Measurements from ENCODE around the gene TRIM26.

The TRIM26 gene

DNA sequence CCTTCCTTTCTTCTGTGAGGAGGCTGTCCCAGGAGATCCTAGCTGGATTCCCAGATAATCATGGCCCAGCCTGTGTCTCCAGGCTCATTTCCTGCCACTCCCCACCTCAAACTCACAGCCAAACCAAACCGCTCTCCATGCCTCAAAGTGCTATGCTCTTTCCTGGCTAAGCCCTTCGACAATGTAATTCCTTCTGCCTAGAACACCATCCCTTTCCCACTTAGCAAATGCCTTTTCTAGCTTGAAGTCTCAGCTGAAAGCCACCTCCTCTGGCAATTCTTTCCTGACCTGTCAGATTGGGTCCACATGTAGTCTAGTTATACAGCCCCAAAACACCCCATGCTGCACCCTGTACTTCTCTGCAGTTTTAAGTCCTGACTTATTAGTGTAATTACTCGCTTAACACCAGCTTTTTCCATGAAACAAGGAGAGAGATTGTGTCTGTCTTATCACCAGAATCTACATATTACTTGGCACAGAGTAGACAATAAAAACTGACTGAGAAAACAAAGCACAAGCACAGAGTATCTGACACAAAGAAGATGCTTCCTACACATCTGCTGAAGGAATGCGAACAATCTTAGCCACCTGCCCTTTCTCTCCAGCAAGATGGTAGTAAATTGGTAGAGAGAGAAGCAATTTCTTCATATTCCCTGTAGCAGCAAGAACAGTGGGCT, 5.4 kb downstream of the TRIM26 start:
- FAIRE-seq = no peak

DNA sequence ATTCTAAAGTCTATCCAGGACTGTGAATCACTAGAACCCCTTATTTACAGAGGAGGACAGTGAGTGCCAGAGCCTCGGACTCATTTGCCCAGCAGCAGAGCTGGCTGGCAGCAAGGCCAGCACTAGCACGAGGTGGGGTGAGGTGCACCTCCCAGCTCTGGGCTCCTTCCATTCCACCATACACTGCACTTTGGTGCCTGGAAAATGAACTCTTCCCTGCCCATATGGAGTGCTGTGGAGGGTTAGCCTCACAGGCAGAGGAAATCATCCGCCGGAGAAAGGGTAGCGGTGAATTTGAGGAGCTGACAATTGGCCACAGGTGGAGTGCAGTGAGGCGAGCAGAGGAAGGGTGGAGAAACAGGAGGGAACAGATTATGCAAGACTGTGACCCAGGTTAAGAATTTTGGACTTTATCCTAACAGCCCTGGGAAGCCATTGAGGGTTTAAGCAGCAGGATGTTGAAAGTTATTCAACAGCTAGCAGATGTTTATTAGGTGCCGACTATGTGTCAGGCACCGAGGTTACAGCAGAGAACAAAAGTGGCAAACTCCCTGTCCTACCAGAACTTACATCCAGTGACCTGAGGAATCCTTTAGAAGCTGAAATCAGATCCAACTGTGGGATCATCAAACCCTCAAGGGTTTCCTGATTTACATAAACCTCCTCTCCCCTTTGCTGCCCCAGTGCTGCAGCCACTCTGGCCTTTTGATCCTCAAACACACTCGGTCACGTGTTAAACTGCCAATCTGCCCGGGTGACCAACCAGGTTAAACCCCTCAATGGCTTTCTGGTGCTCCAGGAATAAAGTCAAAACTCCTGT, 6.2 kb downstream of the TRIM26 start:
- FAIRE-seq = no peak

DNA sequence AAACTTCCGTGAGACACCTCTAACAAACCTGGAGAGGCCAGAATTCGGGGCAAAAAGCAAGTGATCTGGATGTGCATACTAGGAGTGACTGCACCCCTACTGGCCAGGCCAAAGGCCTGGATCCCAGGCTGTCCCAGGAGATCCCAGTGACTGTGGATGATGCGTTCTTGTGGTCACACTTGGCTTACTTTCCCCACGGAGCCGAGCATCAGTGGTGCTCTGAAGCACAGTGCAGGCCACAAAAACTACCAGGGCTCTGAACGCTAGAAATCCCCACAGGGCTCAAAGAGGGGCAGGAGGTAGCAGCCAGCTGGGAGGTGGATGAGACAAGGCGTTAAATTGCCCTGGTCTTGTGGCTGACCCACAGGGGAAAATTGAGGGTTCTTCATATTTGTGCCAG, 7.1 kb downstream of the TRIM26 start:
- FAIRE-seq = no peak

DNA sequence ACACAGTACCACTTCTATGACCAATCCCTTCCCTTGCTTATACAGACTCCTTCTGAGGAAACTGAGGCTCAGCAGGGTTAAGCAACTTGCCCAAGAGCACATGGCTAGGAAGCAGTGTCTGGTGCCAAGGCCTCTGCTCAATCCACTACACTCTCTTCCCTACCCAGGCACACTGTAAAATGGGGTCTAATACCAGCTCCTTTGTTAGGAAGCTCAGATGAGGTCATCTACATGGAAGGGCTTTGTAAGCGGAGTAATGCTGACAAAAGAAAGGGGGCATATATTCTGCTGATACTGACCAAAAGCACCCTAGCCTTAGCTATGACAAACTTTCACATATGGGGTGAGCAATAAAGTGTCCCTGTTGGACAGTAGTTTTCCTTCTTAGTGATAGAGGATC, 9.1 kb downstream of the TRIM26 start:
- no peak for FAIRE-seq

DNA sequence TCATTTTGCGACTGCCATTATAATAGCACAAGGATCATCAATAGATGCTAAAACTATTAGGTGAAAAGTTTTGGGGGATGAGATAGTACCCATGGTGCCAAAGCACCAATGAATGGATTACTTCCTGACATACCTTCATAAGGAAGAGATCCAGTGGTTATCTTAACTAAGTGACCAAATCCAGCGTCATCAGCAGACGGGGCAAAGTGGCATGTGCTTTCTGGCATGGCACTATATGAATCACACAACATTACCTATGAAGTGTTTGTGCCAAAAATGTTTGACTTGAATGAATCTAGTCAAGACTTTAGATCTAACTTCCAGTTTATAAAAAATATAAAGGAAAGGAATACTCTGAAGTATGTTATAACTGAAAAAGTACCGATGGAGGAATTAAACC, 10.8 kb downstream of the TRIM26 start:
- FAIRE-seq = no peak

DNA sequence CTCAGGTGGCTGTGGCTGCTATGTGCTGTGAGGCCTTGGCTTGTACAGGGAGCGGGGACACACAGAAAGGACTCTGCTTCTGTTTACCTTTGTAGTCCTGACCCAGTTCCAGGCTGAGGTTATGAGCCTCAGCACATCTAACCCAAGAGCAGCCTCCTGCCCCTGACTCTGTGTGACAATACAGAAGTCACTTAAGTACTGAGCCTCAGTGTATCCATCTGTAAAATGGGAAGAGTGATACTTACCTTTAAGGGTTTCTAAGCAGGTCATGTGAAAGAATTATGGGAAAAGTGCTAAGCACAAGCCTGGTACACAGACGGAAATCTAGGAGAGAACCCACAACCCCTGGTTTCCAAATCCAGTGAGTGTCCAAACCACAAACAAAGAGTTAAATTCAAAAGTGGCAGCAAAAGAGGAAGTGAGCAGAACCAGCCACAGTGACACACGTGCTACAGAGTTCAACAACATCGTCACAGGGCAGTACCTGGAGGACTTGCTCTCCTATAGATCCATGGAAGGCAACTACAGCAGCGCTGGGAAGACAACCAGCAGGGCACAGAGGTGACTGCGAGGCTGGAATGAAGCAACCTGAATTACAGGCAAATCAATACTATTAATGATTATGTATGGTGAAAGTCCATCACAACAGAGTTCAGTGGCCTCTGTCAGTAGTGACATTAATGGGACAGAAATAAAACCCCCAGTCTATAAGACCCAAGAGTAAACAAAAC, 12.5 kb downstream of the TRIM26 start:
- FAIRE-seq = no peak

DNA sequence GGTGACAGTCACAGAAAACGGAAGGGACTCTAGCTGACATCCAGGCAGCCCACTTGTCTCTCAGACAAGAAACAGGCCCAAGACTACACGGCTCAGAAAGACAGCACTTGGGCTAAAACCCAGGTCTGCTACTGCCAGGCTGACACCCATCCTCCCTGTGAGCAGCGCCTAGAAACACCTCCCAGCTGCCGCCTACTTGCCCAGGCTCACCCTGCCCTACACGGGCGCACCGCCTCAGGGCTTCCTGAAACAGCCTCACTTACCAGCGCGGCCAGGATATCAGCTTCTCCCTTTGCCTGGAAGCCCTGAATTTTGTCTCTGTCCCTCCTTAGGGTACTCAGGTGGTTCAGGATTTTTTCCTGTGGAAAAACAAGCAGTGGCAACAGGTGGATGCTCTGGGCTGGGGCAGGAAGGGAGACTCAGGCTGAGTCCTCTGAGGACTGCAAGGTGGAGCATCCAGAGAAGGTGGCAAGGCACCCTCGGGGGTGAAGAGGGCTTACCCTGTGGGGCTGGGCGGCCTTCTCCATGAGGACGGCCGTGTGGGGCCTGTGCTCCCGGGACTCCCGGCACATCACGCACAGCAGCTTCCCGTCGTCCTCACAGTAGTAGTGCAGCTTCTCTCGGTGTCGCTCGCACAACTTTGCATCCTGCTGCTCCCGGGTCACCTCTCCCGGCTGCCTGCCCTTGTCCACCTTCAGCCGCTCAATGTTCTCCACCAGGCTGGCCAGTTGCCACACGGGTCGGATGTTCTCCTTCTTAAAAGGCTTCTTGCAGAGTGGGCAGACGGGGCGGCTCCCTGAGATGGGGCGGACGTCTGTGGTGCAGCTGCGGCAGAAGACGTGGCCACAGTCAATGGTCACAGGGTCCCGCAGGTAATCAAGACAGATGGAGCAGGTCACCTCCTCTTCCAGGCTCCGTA, 14.8 kb downstream of the TRIM26 start:
- no peak for FAIRE-seq

DNA sequence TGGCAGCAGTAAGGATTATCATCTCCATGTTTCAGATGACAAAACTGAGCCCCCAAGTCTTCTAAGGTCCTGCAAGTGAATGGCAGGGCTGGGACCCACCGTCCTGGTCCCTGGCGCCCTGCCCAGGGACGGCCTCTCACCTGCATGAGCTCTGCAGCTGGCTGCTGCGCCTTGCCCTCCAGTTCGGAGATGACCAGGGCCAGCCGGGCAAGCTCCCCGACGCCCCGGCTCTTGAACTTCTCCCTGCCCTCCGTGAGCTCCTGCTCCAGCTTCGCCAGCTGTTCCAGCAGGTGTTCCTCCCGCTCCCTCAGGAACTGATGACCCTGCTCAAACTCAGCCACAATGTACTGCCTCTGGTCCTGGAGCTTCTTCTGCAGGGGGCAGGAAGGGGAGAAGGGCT, 16.8 kb downstream of the TRIM26 start:
- FAIRE-seq = no peak

DNA sequence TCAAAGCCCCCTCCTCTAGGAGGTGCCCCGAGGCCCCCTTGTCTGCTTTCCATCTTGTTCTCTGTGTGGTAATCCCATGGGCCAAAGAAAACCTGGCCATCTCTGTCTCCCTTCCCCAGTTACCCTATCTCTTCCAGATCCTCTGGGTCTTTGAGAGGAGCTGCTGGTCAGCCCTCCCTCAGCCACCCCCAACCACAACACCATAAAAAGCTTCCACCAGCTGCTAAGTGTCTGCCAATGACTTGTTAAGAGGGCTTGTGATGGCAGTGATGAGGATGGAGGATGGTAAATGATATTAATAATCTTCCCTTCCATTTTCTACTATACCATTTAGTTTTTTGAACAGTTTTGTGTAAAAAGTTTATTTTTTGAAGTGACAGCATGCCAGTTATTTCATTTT, 17.3 kb downstream of the TRIM26 start:
- FAIRE-seq = no peak

DNA sequence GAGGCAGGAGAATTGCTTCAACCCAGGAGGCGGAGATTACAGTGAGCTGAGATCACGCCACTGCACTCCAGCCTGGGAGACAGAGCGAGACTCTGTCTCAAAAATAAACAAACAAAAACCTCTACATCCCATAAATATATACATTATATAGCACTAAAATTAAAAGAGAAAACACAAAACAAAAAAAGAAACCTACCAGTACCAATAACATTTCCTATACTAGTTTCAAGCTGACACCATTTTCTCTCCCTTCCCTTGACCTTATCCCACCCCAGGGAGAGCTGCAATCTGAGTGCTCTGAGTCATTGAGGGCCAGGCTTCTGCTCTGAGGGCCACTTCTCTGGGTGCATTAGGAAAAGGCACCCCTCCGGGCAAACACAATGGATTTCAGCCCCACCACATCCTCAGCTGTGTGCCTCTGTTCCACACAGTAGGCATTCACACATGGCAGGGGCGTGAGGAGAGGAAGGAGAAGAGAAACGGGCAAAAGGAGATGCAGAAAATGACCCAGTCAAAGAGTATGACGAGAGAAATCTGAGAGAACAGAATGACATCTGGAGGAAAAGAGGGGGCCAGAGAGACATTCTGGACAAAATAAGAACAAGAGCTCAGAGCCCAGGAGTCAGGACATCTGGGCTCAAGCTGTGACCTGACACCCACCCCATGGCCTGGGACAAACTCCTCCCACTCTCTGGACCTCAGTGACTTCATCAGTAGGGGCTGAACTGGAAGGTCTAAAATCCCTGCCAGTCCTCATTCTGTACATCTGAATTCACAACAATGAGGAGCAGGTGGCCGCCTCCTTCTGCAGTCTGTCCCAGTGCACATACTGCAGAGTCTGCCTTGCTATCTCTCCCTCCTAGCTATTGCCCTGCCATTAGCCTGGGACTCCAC, 18.2 kb downstream of the TRIM26 start:
- no peak for FAIRE-seq

DNA sequence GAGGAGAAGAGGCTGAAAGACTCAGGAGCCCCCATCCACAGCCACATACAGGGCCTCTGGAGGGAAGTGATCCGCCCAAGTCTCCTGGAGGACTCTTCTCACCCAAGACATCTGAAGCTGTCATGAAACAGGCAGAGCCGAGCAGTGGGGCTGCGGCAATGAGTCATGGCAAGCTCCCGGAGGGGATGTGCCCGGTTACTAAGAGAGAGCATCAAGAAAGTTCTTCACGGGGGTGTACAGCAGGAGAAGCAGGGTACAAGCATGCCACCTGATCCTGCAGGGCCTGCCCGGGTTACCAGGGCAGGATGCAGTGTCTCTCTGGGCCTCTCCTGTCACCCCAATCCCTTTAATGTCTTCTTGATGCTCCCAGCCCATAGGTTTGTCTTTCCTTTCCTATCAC, 21.1 kb downstream of the TRIM26 start:
- FAIRE-seq = no peak

DNA sequence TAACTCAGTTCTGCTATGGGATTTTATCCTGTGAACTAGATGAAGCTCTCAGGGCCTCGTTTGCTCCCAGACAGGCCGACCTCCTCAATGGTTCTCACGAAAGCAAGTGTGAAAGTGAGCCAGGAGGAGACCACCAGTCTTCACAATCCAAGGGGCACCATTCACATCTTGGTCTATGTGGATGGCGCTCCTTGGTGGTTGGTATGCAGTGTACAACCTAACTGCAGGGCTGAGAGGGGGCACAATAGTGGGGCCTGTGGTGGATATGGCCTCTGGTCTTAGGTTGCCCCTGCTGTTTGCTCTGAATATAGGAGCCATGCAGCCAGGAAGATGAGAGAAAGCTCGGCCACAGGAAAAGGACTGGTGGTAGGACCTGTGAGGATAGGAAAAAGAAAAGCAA, 24.7 kb downstream of the TRIM26 start:
- no peak for FAIRE-seq

DNA sequence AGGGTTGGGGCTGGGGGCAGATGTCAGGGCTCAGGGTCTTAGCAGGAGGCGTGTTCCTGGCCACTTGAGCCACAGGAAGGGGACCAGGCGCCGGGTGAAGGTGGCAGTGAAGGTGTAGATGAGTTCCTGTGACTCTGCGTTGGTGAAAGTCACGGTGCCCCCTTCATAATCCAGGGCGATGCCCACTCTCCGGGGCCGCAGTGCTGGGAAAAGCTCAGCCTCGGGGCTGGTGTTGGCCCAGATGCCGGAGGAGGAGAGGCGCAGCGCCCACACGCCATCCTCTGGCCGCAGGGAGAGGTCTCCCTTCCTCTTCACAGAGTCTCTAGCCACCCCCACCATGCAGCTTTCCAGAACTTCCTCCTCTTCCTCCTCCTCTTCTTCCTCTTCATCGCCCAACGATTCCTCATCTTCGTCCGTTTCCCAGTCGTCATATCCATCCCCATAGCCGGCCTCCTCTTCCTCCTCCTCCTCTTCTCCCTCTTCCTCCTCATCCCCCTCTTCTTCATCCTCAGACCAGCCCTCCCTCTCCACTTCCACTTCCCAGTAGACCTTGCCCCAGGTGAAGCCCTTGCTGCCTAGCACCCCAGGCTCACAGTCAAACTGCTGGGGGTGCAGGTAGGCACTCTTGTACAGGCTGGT, 27.2 kb downstream of the TRIM26 start:
- FAIRE-seq = no peak

DNA sequence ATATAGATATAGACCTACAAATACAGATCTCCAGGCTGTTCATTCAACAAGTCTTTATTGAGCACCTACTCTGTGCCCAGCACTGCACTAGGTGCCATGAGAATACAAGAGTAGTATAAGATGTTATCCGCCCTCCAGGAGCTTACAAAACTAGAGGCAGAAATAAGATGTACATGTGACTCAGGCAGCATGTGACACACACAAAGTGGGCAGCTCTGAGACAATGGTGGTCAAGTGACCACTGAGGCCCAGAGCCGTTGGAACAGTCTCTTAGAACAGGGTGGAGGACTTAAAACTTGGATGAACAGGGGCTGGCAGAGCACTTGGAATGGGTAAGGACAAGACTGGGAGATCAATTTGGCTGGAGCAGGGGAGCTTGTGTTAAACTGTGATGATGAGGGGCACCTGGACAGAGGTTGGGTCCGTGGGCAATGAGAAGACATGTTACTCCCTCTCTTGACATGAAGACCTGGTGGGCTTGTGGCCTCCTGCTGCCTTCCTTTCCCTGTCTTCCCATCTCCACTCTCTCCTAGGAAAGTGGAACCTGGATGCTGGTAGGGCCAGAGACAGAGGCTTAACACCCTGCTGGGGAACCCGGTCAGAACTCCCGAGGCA, 28.7 kb downstream of the TRIM26 start:
- FAIRE-seq = no peak

DNA sequence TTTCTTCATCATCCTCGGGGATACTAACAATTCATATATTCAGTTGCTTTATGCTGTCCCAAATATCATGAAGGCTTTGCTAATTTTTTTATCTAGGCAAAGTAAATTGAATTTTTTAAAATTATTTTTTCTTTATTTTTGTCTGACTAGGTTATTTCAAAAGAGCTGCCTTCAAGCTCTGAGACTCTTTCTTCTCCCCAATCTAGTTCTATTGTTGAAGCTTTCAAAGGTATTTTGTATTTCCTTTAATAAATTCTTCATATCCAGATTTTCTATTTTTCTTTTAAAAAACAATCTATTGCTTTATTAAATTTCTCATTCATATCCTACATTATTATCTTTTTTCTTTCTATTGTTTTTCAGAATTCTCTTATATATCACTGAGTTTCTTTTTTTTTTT, 33.1 kb downstream of the TRIM26 start:
- no peak for FAIRE-seq

DNA sequence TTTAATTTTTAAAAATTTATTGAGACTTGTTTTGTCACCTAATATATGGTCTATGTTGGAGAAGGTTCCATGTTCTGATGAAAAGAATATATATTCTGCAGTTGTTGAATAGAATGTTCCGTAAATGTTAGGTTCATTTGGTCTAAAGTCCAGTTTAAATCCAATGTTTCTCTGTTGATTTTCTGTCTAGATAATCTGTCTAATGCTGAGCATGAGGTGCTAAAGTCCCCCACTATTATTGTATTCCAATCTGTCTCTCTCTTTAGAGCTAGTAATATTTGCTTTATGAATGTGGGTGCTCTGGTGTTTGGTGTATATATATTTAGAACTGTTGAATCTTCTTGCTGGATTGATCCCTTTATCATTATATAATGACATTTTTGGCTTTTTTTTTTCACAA, 34.4 kb downstream of the TRIM26 start:
- no peak for FAIRE-seq

DNA sequence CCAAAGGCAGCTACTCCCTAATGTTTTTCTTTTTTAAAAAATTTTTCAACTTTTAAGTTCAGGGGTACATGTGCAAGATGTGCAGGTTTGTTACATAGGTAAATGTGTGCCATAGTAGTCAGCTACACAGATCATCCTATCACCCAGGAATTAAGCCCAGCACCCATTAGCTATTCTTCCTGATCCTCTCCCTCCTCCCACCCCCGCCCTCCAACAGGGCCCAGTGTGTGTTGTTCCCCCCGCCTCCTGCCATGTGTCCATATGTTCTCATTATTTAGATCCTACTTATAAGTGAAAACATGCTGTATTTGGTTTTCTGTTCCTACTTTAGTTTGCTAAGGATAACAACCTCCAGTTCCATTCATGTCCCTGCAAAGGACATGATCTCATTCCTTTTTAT, 37.4 kb downstream of the TRIM26 start:
- FAIRE-seq = no peak

DNA sequence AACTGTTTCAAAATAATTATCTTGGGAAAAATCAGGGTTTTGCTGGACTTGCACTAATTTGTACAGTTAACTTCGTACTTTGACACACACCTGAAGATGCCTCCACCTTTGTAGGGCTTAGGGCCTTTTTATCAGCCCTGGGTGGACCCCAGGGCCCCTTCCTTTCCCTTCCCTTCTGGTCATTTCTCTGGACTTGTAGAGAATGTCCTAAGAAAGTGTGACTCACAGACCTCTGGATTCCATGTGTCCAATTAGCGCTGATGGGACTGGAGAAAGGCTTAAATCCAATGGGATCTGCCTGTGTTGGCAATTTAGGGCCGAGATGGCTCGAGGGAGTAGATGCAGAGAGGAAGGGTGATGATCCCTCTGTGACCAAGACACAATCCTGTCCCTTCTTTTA, 40.5 kb downstream of the TRIM26 start:
- no peak for FAIRE-seq

DNA sequence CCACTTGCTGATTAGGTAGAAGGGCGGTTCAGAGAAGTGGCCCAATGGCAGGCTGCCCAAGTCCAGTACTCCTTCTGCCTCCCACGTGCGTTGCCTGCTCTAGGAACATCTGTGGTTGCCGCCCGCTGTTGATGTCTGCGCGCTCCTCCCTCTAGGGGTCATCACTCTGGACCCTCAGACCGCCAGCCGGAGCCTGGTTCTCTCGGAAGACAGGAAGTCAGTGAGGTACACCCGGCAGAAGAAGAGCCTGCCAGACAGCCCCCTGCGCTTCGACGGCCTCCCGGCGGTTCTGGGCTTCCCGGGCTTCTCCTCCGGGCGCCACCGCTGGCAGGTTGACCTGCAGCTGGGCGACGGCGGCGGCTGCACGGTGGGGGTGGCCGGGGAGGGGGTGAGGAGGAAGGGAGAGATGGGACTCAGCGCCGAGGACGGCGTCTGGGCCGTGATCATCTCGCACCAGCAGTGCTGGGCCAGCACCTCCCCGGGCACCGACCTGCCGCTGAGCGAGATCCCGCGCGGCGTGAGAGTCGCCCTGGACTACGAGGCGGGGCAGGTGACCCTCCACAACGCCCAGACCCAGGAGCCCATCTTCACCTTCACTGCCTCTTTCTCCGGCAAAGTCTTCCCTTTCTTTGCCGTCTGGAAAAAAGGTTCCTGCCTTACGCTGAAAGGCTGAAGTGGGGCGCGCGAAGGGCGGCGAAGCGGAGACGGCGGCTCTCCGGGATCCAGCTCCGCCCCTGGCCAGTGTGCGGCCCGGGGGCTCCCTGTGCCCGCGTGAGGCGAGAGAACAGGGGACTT, 41.3 kb downstream of the TRIM26 start:
- FAIRE-seq = no peak

Measured in A204.1 (cell line).